A549 (cell line): ENCODE results near the gene ABCC2.

Experiments
- CBX8 ChIP-seq: fragments of 200-600 bp; sonication (generic); IDR thresholded peaks from 2 replicates; pipeline ENCODE4 v1.6.1; 2016
- CEBPB ChIP-seq, 2 experiments: fragments of >200 bp in 1 of 2; sonication (Bioruptor Twin) in 1 of 2; formaldehyde crosslinking in 1 of 2; IDR thresholded peaks; 2 replicates each; pipeline ENCODE4 v1.6.1; 2012 to 2016
- CTCF ChIP-seq: fragments of >200 bp; sonication (Bioruptor Twin); formaldehyde crosslinking; IDR thresholded peaks from 3 replicates; pipeline ENCODE4 v1.5.1; 2016
- EP300 ChIP-seq, 2 experiments: fragments of >200 bp; sonication (Bioruptor Twin); formaldehyde crosslinking; IDR thresholded peaks; 2 replicates in 1 of 2; 3 replicates in 1 of 2; pipeline ENCODE4 v1.6.1; 2016 to 2017
- HDAC2 ChIP-seq: fragments of 200-600 bp; sonication (generic); IDR thresholded peaks from 2 replicates; pipeline ENCODE4 v1.6.1; 2016
- MAX ChIP-seq: IDR thresholded peaks from 2 replicates; pipeline ENCODE4 v1.6.1; 2012
- PHF8 ChIP-seq: fragments of 200-600 bp; sonication (generic); IDR thresholded peaks from 2 replicates; pipeline ENCODE4 v1.6.1; 2016; ENCODE audit warnings: low read depth, mild to moderate bottlenecking, antibody characterized with exemption, moderate library complexity, borderline replicate concordance
- POLR2A ChIP-seq: IDR thresholded peaks from 2 replicates; pipeline ENCODE4 v1.6.1; 2012; ENCODE audit warnings: mild to moderate bottlenecking, low read length
- RAD21 ChIP-seq, 2 experiments: fragments of >200 bp in 1 of 2; sonication (Bioruptor Twin) in 1 of 2; formaldehyde crosslinking in 1 of 2; IDR thresholded peaks in 1 of 2; conservative IDR thresholded peaks in 1 of 2; 2 replicates in 1 of 2; 3 replicates in 1 of 2; pipeline ENCODE4 v1.6.1; 2012 to 2018; ENCODE audit warnings: inconsistent platforms in 1 of 2
- RCOR1 ChIP-seq: fragments of 150-350 bp; IDR thresholded peaks from 2 replicates; pipeline ENCODE4 v1.6.1; 2014; ENCODE audit warnings: antibody characterized with exemption, low read length, low read depth
- SMC3 ChIP-seq: fragments of >200 bp; sonication (Bioruptor Twin); formaldehyde crosslinking; IDR thresholded peaks from 3 replicates; pipeline ENCODE4 v1.6.1; 2018; ENCODE audit warnings: inconsistent platforms

- TF ChIP-seq SMC3, result no peak
- TF ChIP-seq CEBPB (IDR thresholded peaks at IDR 0.05), result no peak
- no peak for TF ChIP-seq CTCF
- no peak for TF ChIP-seq HDAC2
- no peak for TF ChIP-seq MAX
- no peak for TF ChIP-seq EP300 (IDR thresholded peaks at IDR 0.05)
- TF ChIP-seq CBX8, result no peak
- no peak for TF ChIP-seq RCOR1
- TF ChIP-seq POLR2A, result no peak
- no peak for TF ChIP-seq PHF8
- TF ChIP-seq RAD21 (conservative IDR thresholded peaks at IDR 0.05 in 1 of 2, IDR thresholded peaks at IDR 0.05 in 1 of 2), result no peak
These were observed 29.7 kb downstream of the ABCC2 start for GRCh38 chr10:99812177-99812576.
